ENCODE results near the gene TCAIM.

GRCh38 chr3:44392489-44392888 is 53.9 kb downstream of the TCAIM start:
- no peak for TF ChIP-seq CTCF (IDR thresholded peaks at IDR 0.05)
- TF ChIP-seq ZFX (IDR thresholded peaks at IDR 0.05; ENCODE audit: borderline replicate concordance), result no peak
